Left ventricle myocardium superior (tissue), 1 donor: ENCODE data around the gene HRC. TPM values are rescaled to one million over a fixed set of nuclear protein-coding genes. Genes with fewer than 3 reads are reported as not detected.
A peak's percentile ranks its signal among the peaks of the same experiment; 100 is the strongest.
"Not testable (repeated sequence)": the region's sequence is repeated elsewhere in the genome, so short reads cannot be mapped to it uniquely, and the experiment has no call there.

Experiments used
- ATAC-seq: fragments of 200-7000 bp; cut with Tn5 transposase; one replicate; pipeline ENCODE4 v1.9.1; 2020; ENCODE audit warnings: mild to moderate bottlenecking, moderate library complexity
- DNase-seq: peaks from one replicate; pipeline ENCODE4 v3.0.0-alpha.2; 2020
- intact Hi-C: fragments of 100-400 bp; cut with micrococcal nuclease; formaldehyde crosslinking; loops from one replicate; pipeline ENCODE4 v1.11.0; 2022
- total RNA-seq: library from RNA; stranded (reverse); fragmentation: NEBNext Ultra II Directional; extraction: Animal tissue kit (Norgen Biotek cat#: 25700); gene quantifications from one replicate; pipeline ENCODE4 v1.2.1, GENCODE V29; 2021
- donor health status: DM: no; HTN: yes; CAD: no; lungs with severe emphysema.

HRC gene
- total RNA-seq, 1 donor from 2014 or later = 868 TPM

DNA sequence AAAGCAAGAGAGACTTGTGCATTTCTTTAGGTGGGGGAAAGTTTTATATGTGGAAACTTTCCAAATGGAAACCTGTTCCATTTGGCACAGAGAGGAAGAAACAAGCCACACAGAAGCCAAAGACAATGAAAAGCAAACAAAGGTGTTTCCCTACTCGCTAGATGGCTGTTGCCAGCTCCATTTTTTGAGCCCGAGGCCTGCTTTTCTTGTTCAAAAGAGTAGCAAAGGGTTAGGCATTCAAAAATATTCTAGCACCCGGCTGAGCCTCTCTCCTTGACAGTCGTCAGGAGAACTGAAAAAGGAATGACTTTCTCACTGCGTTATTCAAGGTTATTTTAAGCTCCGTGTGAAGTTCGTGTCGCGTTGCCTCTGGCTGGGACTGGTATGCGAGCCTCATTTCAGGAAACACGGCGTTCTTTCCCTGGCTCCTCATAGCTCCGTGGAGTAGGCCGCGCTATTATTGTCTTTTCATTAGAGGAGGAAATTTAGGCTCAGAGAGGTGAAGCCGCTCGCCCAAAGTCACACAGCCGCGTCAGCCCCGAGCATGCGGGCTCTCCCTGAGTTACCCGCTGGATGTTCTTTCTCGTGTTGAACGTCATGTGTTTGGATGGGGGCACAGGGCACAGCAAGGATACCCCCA is 10.0 kb upstream of the HRC start:
- DNase-seq = peak; percentile 68
- intact Hi-C loops = no loop called here
- ATAC-seq = peak; percentile 91

DNA sequence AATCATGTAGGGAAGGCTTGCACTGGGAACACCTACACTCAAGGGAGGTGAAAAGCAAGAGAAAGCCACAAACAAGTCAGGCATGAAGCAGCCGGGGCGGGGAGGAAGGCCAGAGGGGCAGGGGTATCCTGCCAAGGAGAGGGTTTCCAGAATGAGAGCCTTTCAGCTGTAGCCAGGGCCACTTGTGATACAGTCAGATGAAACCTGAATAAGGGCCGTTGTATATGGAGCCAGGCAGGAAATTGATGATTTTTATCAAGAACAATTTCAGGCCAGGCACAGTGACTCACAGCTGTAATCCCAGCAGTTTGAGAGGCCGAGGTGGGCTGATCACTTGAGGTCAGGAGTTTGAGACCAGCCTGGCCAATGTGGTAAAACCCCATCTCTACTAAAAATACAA is 6.8 kb upstream of the HRC start:
- ATAC-seq (no peak), DNase-seq (no peak)
- intact Hi-C loops = no loop called here

DNA sequence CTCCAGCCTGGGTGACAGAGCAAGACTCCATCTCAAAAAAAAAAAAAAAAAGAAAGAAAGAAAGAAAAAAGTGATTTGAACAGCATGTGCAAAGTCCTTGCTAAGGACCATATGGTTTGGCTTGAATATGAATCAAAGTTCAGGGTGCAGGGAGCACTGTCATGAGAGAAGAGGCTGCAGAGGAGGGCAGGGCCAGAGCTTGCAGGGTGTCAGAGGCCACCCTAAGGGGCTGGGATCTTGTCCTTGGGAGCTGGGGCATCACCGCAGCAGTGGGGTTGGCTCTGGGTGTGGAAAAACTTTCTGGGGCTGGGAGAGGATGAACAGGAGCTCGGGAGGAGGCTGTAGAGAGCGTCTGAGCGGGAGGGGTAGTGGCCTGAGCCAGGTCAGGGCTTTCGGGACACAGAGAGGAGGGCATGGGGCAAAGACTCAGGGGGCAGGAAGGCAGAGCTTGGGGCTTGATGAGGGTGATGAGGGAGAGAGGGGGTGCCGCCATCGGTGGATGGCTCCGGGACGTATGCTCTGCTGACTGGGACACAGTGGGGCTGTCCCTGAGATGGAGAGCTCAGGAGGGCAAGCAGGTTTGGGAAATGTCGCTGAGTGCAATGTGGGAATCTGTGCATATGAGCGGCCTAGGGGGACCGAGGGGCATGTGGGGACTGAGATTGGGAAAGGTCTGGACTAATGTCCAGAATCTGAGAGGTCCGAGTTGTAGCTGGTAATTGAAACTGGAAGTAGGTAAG is 5.4 kb upstream of the HRC start:
- intact Hi-C loops = no loop called here
- no peak for ATAC-seq
- DNase-seq = no peak

DNA sequence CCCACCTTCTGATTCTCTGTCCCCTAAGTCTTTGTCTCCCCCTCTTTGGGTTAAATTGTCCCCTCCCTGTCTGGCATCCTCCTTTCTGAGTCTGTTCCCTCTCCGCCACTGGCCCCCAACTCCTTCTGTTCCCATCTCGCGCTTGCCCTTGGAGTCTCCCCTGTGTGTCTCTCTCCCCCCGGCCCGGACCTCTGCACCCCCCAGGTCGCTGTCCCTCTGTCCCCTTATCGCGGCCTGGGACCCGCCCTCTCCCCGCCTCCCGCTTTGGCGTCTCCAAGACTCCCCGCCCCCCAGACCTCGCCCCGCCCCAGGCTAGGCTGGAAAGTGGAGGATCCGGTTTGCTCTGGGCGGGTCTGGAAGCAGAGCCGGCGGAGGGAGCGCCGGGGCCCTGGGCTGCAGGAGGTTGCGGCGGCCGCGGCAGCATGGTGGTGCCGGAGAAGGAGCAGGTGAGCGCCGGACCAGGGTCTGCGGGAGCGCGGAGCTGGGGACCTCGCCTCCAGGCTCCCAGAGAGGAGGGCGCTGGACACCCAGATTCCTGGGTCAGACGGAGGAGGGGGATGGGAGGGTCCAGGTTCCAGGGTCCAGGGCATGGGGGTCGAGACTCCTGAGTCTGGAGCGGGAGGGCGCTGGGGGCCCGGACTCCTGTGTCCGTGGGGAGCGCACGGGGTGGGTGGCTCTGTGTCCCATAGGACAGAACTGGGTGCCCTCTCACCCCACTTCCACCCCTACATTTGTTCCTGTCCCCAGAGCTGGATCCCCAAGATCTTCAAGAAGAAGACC is 2.4 kb upstream of the HRC start, which contains the start of gene TRPM4:
TRPM4 (plus strand) TSS at position 348 of the 780 bp plus-strand sequence; CDS start at position 423, 75 bp downstream.
- DNase-seq (peak; percentile 98), ATAC-seq (peak; percentile 77)
- intact Hi-C loops = no loop called here

DNA sequence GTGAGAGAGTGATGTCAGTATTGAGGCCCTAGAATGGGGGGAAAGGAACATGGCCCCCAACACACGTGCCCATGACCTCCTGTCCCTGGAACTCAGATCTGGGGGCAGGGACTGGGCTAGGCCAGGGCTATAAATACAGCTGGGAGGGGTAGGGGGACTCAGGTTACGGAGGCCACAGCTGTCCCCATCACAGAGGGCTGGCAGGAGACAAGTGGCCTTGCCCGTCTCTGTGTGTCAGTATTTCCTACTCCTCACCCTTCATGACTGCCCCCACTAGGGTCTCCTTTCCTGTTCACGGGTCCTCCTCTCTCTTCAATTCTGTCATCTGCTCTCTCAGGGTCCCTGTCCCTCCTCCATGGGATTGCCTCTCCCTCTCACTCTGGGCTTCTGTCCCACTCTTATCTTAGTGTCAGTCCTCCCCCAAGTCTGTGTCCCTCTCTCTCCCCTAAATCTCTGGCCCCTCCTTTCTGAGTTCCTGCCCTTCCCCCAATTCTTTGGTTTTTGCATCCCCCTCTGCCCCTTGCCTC is 687 bp upstream of the HRC start:
- DNase-seq = peak; percentile 74
- intact Hi-C loops = no loop called here
- peak; percentile 70 for ATAC-seq

DNA sequence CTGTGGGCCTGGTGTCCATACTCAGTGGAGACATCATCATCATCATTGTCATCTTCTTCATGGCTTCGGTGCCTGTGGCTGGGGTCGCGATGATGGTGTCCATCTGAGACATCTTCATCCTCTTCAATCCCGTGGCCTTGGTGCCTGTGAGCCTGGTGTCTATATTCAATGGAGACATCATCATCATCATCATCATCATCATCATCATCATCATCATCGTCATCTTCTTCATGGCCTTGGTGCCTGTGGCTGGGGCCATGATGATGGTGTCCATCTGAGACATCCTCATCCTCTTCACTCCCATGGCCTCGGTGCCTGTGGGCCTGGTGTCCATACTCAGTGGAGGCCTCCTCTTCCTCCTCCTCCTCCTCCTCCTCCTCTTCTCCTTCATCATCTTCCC is 917 bp downstream of the HRC start:
- no peak for DNase-seq
- ATAC-seq = no peak
- intact Hi-C loops = no loop called here

DNA sequence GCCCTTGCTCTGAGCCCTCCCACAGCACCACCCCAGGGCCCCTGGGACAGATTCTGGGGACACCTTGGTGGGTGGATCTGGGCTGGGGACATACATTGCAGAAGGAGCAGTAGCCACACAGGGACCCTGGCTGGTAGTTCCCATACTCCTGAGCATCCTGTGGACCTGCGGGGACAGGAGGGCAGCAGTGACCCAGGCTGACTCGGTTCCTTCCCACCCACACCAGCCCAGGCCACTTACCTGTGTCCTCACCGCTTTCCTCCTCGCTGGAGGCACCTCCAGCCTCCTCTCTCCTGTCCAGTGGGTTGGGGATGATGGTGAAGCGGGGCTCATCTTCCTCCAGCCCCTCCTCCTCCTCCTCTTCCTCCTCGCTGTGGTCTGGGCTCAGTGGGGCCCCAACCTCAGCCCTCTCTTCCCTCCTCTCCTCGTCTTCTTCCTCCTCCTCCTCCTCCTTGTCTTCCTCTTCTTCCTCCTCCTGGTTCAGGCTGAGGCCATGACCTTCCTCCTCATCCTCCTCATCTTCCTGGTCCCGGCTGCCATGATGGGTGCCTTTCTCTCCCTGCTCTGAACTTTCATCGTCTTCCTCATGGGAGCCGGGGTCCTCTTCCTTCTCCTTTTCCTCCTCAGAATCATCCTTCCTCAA is 1.9 kb downstream of the HRC start:
- no peak for DNase-seq
- intact Hi-C loops = no loop called here
- no peak for ATAC-seq

DNA sequence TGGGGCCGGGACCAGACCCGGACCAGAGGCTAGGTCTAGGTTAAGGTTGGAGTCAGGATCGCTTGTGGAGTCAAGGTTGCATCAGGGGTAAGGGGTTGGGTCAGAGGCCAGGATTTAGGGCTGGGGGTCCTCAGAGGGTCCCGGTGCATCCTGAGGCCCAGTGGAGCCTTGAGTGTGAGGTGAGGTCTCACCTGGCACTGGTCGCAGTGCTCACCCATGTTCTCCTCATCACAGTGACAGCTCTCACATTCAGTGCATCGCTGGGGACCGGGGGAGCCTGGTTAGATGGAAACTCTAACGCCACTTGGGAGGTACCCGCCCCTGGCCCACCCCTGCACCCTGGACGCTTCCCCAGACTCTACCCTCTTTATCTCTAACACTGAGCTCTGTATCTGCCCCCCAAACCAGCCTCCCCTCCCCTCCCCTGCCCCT is 3.1 kb downstream of the HRC start:
- ATAC-seq = no peak
- DNase-seq = peak; percentile 30

DNA sequence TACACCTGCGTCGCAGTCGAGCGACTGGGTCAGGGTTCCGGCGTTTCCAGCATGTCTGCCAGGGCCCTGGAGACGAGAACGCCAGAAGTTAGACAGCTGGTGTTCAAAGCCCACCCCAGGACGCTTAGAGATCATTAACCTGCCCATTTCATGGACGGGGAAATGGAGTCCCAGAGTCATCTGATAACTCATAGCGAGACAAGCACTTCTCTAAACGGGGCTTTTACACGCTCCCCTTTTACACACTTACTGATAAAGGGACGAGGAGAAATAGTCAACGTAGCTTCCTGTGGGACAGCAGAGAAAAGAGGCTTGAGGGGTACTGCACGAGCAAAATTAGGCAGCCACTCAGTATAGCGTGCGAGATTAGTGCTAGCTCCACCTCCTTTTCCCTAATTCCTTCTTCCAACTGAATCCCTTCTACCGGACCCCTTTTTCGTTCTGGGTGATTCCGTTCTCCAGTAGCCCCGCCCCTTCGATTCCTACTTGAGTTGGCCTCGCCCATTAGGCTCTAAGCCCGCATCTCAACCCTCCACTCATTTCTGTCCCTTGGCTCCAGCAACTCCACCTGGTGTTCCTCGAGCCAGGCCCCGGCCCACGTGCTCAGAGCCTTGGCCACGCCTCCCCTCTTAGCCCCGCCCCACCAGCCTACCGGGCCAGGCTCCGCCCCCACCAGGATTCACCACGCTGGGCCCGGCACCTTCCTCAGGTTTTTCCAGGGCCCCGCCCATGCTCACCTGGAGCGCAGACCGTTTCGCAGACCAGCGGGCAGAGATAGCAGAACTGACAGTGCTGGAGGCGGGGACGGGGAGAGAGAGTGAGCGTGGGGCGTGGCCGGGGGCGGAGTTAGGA is 3.7 kb downstream of the HRC start:
- ATAC-seq = no peak
- DNase-seq = peak; percentile 75
- intact Hi-C loops = no loop called here

More for the DNA sequence above, 3.1 kb downstream of the HRC start:
- intact Hi-C loops = no loop called here

DNA sequence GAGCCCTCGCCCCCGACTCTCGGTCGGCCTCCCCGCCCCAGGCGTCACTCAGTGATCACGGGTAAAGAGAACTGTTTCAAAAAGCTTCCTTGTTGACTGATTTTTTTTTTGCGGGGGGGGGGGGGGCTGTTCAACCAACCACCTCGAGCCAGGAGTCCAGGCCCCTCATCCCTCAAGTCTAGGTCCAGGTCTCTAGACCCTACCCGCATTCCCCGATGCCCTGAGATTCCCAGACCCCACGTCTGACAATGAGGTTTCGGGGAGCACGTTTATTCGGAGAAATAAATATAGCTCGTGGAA is 4.3 kb downstream of the HRC start:
- intact Hi-C loops = no loop called here
- no peak for DNase-seq
- no peak for ATAC-seq

DNA sequence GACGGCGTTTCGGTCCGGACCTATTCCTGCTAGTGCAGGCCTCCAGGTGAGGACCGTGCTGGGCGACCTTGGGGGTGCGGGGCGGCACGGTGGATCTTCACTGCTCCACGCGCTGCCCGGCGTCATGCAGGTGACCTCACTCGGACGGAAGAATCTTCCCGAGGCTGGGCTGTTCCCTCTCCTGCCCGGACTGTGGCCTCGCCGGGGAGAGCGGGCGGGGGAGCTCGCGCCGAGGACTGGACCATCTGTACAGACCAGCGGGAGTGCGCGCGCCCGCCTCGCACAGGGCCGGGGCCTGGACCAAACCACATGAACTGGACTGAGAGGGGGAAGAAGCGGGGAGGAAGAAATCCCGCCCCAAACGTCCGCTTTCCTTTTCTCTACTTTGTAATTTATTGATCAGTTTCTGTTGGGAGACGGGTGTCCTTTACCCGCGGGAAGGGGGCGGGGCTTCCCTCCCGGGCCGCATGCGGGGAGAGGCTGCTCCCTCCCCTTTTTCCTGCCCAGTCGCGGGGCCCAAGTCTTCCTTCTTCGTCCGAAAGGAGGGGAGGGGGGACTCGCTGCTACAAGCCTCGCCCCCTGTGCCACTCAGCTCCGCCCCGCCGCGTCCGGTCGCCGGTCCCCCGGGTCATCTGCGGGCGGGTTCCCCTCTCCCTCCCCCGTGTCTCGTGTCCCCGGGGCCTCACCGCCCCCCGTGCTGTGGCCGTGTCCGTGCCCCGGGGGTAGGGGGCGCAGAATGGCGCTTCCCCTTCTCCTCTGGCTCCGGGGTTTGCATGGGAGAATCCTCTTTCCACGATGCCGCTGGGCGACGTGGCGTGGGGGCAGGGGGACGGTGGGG is 4.9 kb downstream of the HRC start:
- intact Hi-C loops = no loop called here
- DNase-seq = peak; percentile 88
- peak; percentile 71 for ATAC-seq

DNA sequence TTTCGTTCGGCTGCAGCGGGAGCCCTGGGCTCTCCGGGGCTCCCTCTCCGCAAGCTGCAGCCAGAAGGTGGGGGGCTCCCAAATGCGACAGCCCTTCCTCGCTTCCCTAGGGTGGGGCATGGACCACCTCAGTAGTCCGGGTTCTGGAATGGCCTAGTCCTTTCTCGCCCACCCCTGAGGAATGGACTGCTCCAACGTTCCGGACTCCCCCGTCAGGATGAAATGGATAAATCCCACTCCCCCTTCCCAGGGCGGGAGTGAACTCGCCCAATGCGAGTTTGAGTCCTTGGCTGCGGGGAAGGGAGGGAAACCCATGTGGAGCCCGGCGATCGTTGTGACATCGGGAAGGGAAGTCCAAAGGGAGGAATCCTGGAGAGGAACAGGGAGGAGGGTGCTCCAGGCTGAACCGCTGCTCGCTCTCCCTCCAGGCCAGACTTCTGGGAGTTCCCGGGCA is 5.5 kb downstream of the HRC start:
- peak; percentile 48 for ATAC-seq
- intact Hi-C loops = loop anchor here (10.0 kb wide), 1 partner anchor 55 kb away; no protein-coding TSS in a partner anchor
- DNase-seq = peak; percentile 76

DNA sequence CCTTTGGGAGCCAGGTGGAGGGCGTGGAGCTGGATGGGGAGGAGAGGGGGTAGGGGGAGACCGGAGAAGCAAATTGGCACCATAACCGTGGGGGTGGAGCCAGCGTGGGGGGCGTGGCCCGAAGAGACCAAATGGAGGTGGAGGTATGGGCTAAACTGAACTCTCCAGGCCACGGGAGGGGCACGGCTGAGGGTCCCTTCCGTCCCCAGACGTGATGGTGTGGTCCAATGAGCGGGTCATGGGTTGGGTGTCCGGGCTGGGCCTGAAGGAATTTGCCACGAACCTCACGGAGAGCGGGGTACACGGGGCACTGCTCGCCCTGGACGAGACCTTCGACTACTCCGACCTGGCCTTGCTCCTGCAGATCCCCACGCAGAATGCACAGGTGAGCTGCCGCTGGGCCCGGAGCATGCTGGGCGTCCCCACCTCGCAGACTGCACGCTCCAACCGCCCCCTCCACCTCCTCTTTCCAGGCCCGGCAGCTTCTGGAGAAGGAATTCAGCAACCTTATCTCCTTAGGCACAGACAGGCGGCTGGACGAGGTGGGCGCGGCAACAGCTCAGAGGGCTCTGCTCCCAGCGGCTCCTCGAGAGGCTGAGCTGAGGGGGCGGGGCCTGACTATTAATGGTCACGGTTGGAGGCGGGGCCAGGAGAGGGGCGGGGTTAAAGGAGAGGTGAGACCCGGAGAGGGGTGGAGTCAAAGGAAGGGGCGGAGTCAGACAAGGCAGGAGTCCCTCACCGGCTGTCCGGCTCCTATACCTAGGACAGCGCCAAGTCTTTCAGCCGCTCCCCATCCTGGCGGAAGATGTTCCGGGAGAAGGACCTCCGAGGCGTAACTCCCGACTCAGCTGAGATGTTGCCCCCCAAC is 6.2 kb downstream of the HRC start:
- intact Hi-C loops = loop anchor here (10.0 kb wide), 1 partner anchor 54 kb away; no protein-coding TSS in a partner anchor
- ATAC-seq (peak; percentile 81), DNase-seq (peak; percentile 98)

DNA sequence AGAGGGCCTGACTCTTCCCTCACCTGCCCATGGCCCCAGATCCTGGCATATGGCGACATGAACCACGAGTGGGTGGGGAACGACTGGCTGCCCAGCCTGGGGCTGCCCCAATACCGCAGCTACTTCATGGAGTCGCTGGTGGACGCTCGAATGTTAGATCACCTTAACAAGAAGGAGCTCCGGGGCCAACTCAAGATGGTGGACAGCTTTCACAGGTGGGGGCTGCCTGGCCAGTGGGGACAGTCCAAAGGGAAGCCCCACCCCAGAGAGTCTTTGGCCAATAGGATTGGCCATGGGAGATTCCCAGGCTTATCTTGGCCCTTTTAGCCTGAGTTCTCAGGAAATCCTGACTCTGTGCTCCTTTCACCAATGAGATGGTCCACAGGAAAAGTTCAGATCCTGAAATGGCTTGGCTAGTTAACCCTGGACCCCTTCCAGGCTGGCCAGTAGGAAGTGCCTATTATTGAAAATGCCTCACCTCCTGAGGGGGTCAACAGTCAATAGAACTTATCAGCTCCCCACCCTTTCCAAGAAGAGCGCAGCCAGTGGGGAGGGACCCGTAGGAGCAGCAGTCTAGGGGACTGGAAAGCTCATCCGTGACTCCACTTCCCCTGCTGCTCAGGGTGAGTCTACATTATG is 7.0 kb downstream of the HRC start:
- intact Hi-C loops = loop anchor here (10.0 kb wide), 1 partner anchor 53 kb away; no protein-coding TSS in a partner anchor
- DNase-seq = peak; percentile 36
- ATAC-seq = no peak

DNA sequence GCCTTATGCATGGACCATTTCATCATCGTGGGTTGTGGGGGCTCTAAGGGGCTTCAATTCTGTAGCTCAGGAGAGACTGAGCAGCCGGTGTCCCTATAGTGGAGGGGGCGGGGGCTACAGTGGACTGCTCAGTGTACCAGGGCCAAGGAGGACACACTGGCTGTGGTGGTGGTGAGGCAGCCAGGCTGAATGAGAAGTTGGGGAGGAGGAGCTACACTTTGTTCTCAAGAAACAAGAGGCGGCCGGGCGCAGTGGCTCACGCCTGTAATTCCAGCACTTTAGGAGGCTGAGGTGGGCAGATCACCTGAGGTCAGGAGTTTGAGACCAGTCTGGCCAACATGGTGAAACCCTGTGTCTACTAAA is 8.8 kb downstream of the HRC start:
- intact Hi-C loops = loop anchor here (10.0 kb wide), 1 partner anchor 52 kb away; no protein-coding TSS in a partner anchor
- not testable (repeated sequence) for ATAC-seq
- peak; percentile 33 for DNase-seq
